IMR-90 (cell line): ENCODE data around the gene DGKB. TPM values are rescaled to one million over a fixed set of nuclear protein-coding genes. Genes with fewer than 3 reads are reported as not detected.

ENCODE experiments used
- ATAC-seq: fragments of 200-7000 bp; cut with Tn5 transposase; 2 replicates; pipeline ENCODE4 v1.9.1; 2020; ENCODE audit warnings: low read depth, mild to moderate bottlenecking, moderate library complexity
- BruUV-seq: library from RNA; stranded (reverse); fragments of 400-500 nt; replicated peaks from 2 replicates; lab custom pipeline; 2021; lab: Mats Ljungman, UMichigan
- CTCF ChIA-PET: fragments of 300-600 bp; formaldehyde crosslinking; extraction: SDS; loops from one replicate; lab custom pipeline; 2021; ENCODE audit warnings: antibody characterized with exemption; lab: Yijun Ruan, JAX
- POLR2A ChIA-PET: fragments of 300-600 bp; sonication (Branson Sonifier 250); formaldehyde crosslinking; loops from one replicate; lab custom pipeline; 2022; ENCODE audit warnings: antibody characterized with exemption; ENCODE audit not compliant: unreplicated experiment; lab: Charles Lee
- DNase-seq: peaks from one replicate; pipeline ENCODE4 v3.0.0; 2013
- H2AFZ ChIP-seq: replicated peaks from 2 replicates; pipeline ENCODE3; 2013; ENCODE audit warnings: low read length, mild to moderate bottlenecking; ENCODE audit not compliant: poor library complexity
- H2AK5ac ChIP-seq: 2 replicates; pipeline ENCODE4 v1.6.1; 2013; ENCODE audit warnings: low read depth, low read length, inconsistent platforms
- H2AK9ac ChIP-seq: replicated peaks from 2 replicates; pipeline ENCODE3; 2013; ENCODE audit warnings: mild to moderate bottlenecking, low read depth, low read length, moderate library complexity; ENCODE audit not compliant: poor library complexity
- H2BK120ac ChIP-seq: 2 replicates; pipeline ENCODE4 v1.6.1; 2013; ENCODE audit warnings: low read depth, low read length, inconsistent platforms
- H2BK15ac ChIP-seq: 3 replicates; pipeline ENCODE4 v1.6.1; 2013; ENCODE audit warnings: low read depth, low read length, inconsistent platforms
- H2BK20ac ChIP-seq: 2 replicates; pipeline ENCODE4 v1.6.1; 2013; ENCODE audit warnings: low read depth, mild to moderate bottlenecking, inconsistent platforms, low read length, moderate library complexity
- H2BK5ac ChIP-seq: 2 replicates; pipeline ENCODE4 v1.6.1; 2013; ENCODE audit warnings: mild to moderate bottlenecking, low read depth, low read length, inconsistent platforms; ENCODE audit not compliant: poor library complexity, severe bottlenecking
- H3K14ac ChIP-seq: replicated peaks from 2 replicates; pipeline ENCODE4 v1.6.1; 2013; ENCODE audit warnings: low read depth, low read length, inconsistent platforms
- H3K18ac ChIP-seq: 2 replicates; pipeline ENCODE4 v1.6.1; 2013; ENCODE audit warnings: low read depth, low read length, control low read depth
- H3K23ac ChIP-seq: 2 replicates; pipeline ENCODE4 v1.6.1; 2013; ENCODE audit warnings: low read depth, low read length, inconsistent platforms
- H3K27ac ChIP-seq: 2 replicates; pipeline ENCODE4 v1.5.1; 2013; ENCODE audit warnings: mild to moderate bottlenecking, control low read depth, low read length; ENCODE audit not compliant: insufficient read depth
- H3K27me3 ChIP-seq: 2 replicates; pipeline ENCODE4 v1.6.1; 2013; ENCODE audit warnings: low read length; ENCODE audit not compliant: control insufficient read depth, insufficient read depth
- H3K36me3 ChIP-seq: 2 replicates; pipeline ENCODE4 v1.6.1; 2013; ENCODE audit warnings: low read length, mixed read lengths; ENCODE audit not compliant: control insufficient read depth, insufficient read depth
- H3K4ac ChIP-seq: 2 replicates; pipeline ENCODE4 v1.6.1; 2013; ENCODE audit warnings: low read depth, low read length, inconsistent platforms
- H3K4me1 ChIP-seq: 2 replicates; pipeline ENCODE4 v1.6.1; 2013; ENCODE audit warnings: low read length, mixed read lengths; ENCODE audit not compliant: control insufficient read depth, insufficient read depth
- H3K4me2 ChIP-seq: 2 replicates; pipeline ENCODE4 v1.6.1; 2013; ENCODE audit warnings: low read depth, mild to moderate bottlenecking, control low read depth, low read length, moderate library complexity
- H3K4me3 ChIP-seq: 2 replicates; pipeline ENCODE4 v1.5.1; 2013; ENCODE audit warnings: low read depth, mild to moderate bottlenecking, control low read depth, low read length, moderate library complexity; ENCODE audit not compliant: insufficient read depth
- H3K56ac ChIP-seq: 2 replicates; pipeline ENCODE4 v1.6.1; 2013; ENCODE audit warnings: low read length, inconsistent platforms; ENCODE audit not compliant: insufficient read depth; ENCODE audit errors: extremely low read depth
- H3K79me1 ChIP-seq, 2 experiments: 2 replicates each; pipeline ENCODE4 v1.6.1; 2013; ENCODE audit warnings: low read length in 2 of 2, inconsistent platforms in 1 of 2, low read depth in 1 of 2
- H3K9ac ChIP-seq: 2 replicates; pipeline ENCODE4 v1.6.1; 2013; ENCODE audit warnings: low read depth, low read length, control low read depth
- H3K9me1 ChIP-seq: 2 replicates; pipeline ENCODE4 v1.6.1; 2013; ENCODE audit warnings: low read length, inconsistent platforms; ENCODE audit not compliant: insufficient read depth
- H3K9me3 ChIP-seq: 2 replicates; pipeline ENCODE4 v1.6.1; 2013; ENCODE audit warnings: low read length; ENCODE audit not compliant: control insufficient read depth, insufficient read depth
- H4K20me1 ChIP-seq: 2 replicates; pipeline ENCODE4 v1.6.1; 2013; ENCODE audit warnings: low read length, inconsistent platforms; ENCODE audit not compliant: insufficient read depth
- H4K5ac ChIP-seq: 2 replicates; pipeline ENCODE4 v1.6.1; 2013; ENCODE audit warnings: mild to moderate bottlenecking, low read depth, low read length, control low read depth
- H4K8ac ChIP-seq, 2 experiments: 2 replicates each; pipeline ENCODE4 v1.6.1; 2013; ENCODE audit warnings: low read depth in 2 of 2, low read length in 2 of 2, control low read depth in 1 of 2, inconsistent platforms in 1 of 2
- H4K91ac ChIP-seq: 2 replicates; pipeline ENCODE4 v1.6.1; 2013; ENCODE audit warnings: low read depth, low read length, inconsistent platforms; ENCODE audit not compliant: insufficient read depth
- CEBPB ChIP-seq: IDR thresholded peaks from 2 replicates; pipeline ENCODE4 v1.6.1; 2012; ENCODE audit warnings: low read depth, low read length, improper control_type of control experiment
- WGBS, 2 experiments: methylation state at CpG; one replicate each; pipeline versions ENCODE4 v1.1.5 to v1.1.7; 2013; ENCODE audit warnings: missing lambda C conversion rate in 2 of 2; ENCODE audit not compliant: insufficient read length in 1 of 2; ENCODE audit errors: extremely low coverage in 2 of 2; 5-methylcytosine and 5-hydroxymethylcytosine counted together
- dilution Hi-C: fragments of 300-500 bp; cut with HindIII; formaldehyde crosslinking; loops from one replicate; pipeline ENCODE4 v1.14.3; 2018; ENCODE audit warnings: low sequenced_read_pairs; ENCODE audit not compliant: unreplicated experiment
- in situ Hi-C: fragments of 300-500 bp; cut with MboI; formaldehyde crosslinking; loops from 3 replicates; pipeline ENCODE4 v1.14.3; 2019; ENCODE audit warnings: low sequenced_read_pairs, inconsistent platforms, mixed read lengths
- intact Hi-C: fragments of 100-400 bp; cut with micrococcal nuclease; formaldehyde crosslinking; loops from 2 replicates; pipeline ENCODE4 v1.10.0; 2022
- polyA plus RNA-seq, 3 experiments: library from polyadenylated mRNA; depleted of rRNA; stranded (reverse); fragments of >200 nt; gene quantifications; 2 replicates each; pipeline ENCODE4 v1.2.3, GENCODE V29; 2012; ENCODE audit warnings: low replicate concordance in 1 of 3
- total RNA-seq: library from RNA; depleted of rRNA; stranded (reverse); fragments of >200 nt; gene quantifications from 2 replicates; pipeline ENCODE4 v1.2.3, GENCODE V29; 2012

DGKB gene
- total and polyA plus RNA-seq, 2 of the 4 experiments (the other 2 are of a cell fraction) = not detected

- Histone ChIP-seq H4K8ac (no peak overlapping the region), H2BK15ac (no peak overlapping the region), H3K14ac (no peak overlapping the region), H2AK9ac (no peak overlapping the region), H4K5ac (no peak overlapping the region), H3K9me1 (no peaks in the 10 kb centered on the region), H3K23ac (no peak overlapping the region), H3K4me3 (no peak overlapping the region), H3K18ac (no peak overlapping the region), H3K27me3 (no peaks in the 10 kb centered on the region), H3K4ac (no peak overlapping the region), H3K9me3 (no peaks in the 10 kb centered on the region), H3K79me1 (no peaks in the 10 kb centered on the region), H3K56ac (no peak overlapping the region), H4K91ac (no peak overlapping the region), H3K4me2 (no peak overlapping the region), H3K36me3 (no peaks in the 10 kb centered on the region), H2AK5ac (no peak overlapping the region), H3K4me1 (no peaks in the 10 kb centered on the region), H2BK20ac (no peak overlapping the region), H2BK5ac (no peak overlapping the region), H4K20me1 (no peaks in the 10 kb centered on the region), H2AFZ (no peak overlapping the region), H3K27ac (no peak overlapping the region), H3K9ac (no peak overlapping the region), H2BK120ac (no peak overlapping the region)
- in situ Hi-C loops = no loop called here
- POLR2A ChIA-PET = no interaction called here
- CTCF ChIA-PET = no interaction called here
- no TSS peak for BruUV-seq
- no peak for TF ChIP-seq CEBPB
- WGBS, 2 experiments = no CpG with 5 or more reads among the region's 1 CpG
- ATAC-seq = no peak
- DNase-seq = no peak
- dilution Hi-C loops = no loop called here
- intact Hi-C loops = no loop called here
Measured at GRCh38 chr7:14602851-14603250, 299.7 kb downstream of the DGKB start.
